Parathyroid adenoma (tissue), 2 donors: ENCODE results near the gene EPHB1.

Experiments
- H2AFZ ChIP-seq: fragments of 300-600 bp; sonication (generic); one replicate; pipeline ENCODE4 v1.7.0; 2017; ENCODE audit warnings: antibody characterized with exemption, mild to moderate bottlenecking
- H3K27ac ChIP-seq: fragments of 300-600 bp; sonication (generic); one replicate; pipeline ENCODE4 v1.7.0; 2017
- H3K27me3 ChIP-seq: fragments of 300-600 bp; sonication (generic); one replicate; pipeline ENCODE4 v1.7.0; 2017; ENCODE audit warnings: low read length; ENCODE audit not compliant: control insufficient read depth, insufficient read depth
- H3K36me3 ChIP-seq: fragments of 300-600 bp; sonication (generic); one replicate; pipeline ENCODE4 v1.7.0; 2017; ENCODE audit warnings: low read length; ENCODE audit not compliant: control insufficient read depth, insufficient read depth
- H3K4me1 ChIP-seq: fragments of 300-600 bp; sonication (generic); one replicate; pipeline ENCODE4 v1.7.0; 2017; ENCODE audit warnings: control low read depth
- H3K4me2 ChIP-seq: fragments of 300-600 bp; sonication (generic); one replicate; pipeline ENCODE4 v1.7.0; 2017; ENCODE audit warnings: low read length
- H3K4me3 ChIP-seq: fragments of 300-600 bp; sonication (generic); one replicate; pipeline ENCODE4 v1.7.0; 2017; ENCODE audit warnings: low read depth, low read length
- H3K79me2 ChIP-seq: fragments of 300-600 bp; sonication (generic); one replicate; pipeline ENCODE4 v1.7.0; 2017; ENCODE audit warnings: control low read depth
- H3K9ac ChIP-seq: fragments of 300-600 bp; sonication (generic); one replicate; pipeline ENCODE4 v1.7.0; 2017; ENCODE audit warnings: mild to moderate bottlenecking
- H3K9me3 ChIP-seq: fragments of 300-600 bp; sonication (generic); one replicate; pipeline ENCODE4 v1.7.0; 2017; ENCODE audit warnings: low read length; ENCODE audit not compliant: control insufficient read depth
- CTCF ChIP-seq: fragments of 300-600 bp; sonication (generic); IDR thresholded peaks from one replicate; pipeline ENCODE4 v1.7.0; 2017; ENCODE audit warnings: antibody characterized with exemption, mild to moderate bottlenecking
- donor health status: primary hyperparathyroidism.

EPHB1 gene

GRCh38 chr3:134803051-134803505, 8.0 kb downstream of the EPHB1 start:
- Histone ChIP-seq H3K27ac (no peak overlapping the region), H3K9ac (no peak overlapping the region), H3K79me2 (no peaks in the 10 kb centered on the region), H3K4me3 (no peak overlapping the region), H3K9me3 (no peaks in the 10 kb centered on the region), H3K27me3 (no peaks in the 10 kb centered on the region), H3K4me1 (no peaks in the 10 kb centered on the region), H3K36me3 (no peaks in the 10 kb centered on the region), H3K4me2 (no peak overlapping the region), H2AFZ (no peak overlapping the region)
- TF ChIP-seq CTCF, result no peak

GRCh38 chr3:134803652-134804051, 8.6 kb downstream of the EPHB1 start:
- Histone ChIP-seq H3K4me3 (no peak overlapping the region), H3K9me3 (no peaks in the 10 kb centered on the region), H3K4me2 (no peak overlapping the region), H3K27me3 (no peaks in the 10 kb centered on the region), H3K9ac (no peak overlapping the region), H3K27ac (no peak overlapping the region), H3K79me2 (no peaks in the 10 kb centered on the region), H2AFZ (no peak overlapping the region), H3K4me1 (no peaks in the 10 kb centered on the region), H3K36me3 (no peaks in the 10 kb centered on the region)
- TF ChIP-seq CTCF, result no peak

GRCh38 chr3:134804508-134805480, 9.7 kb downstream of the EPHB1 start:
- Histone ChIP-seq H3K27me3 (no peaks in the 10 kb centered on the region), H3K27ac (no peak overlapping the region), H3K4me1 (no peaks in the 10 kb centered on the region), H2AFZ (no peak overlapping the region), H3K79me2 (no peaks in the 10 kb centered on the region), H3K9ac (no peak overlapping the region), H3K36me3 (no peaks in the 10 kb centered on the region), H3K4me2 (no peak overlapping the region), H3K4me3 (no peak overlapping the region), H3K9me3 (no peaks in the 10 kb centered on the region)
- no peak for TF ChIP-seq CTCF

- H3K36me3 ChIP-seq, result no peaks in the 10 kb centered on the region
- H3K9ac ChIP-seq, result no peak overlapping the region
- no peaks in the 10 kb centered on the region for H3K9me3 ChIP-seq
- H2AFZ ChIP-seq, result no peak overlapping the region
- H3K4me3 ChIP-seq, result no peak overlapping the region
- H3K4me2 ChIP-seq, result no peak overlapping the region
- H3K79me2 ChIP-seq, result no peaks in the 10 kb centered on the region
- H3K4me1 ChIP-seq, result no peaks in the 10 kb centered on the region
- no peak for TF ChIP-seq CTCF
- H3K27ac ChIP-seq, result no peak overlapping the region
- no peaks in the 10 kb centered on the region for H3K27me3 ChIP-seq
Observed at GRCh38 chr3:134807189-134807588, 12.1 kb downstream of the EPHB1 start.
